ENCODE data around the gene LCOR.

Gene LCOR

DNA sequence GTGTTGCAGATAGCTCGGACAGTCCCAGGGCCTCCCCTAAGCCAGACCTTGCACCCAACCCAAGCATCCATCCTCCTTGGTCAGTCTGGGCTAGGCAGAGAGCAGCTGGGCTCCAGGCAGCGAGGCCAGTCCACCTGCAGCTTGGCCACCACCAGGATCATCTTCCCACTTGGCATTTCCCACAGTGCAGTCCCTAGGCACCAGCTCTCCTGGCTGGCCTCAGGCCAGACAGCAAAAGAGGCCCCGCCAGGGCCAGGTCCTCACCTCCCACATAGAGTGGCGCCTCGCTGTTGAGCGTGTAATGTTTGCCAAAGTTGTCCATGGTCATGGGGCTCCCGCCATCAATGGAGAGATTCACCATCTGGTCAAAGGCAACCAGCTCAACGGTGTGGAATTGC is 171.7 kb downstream of the LCOR start:
- H3K27me3 ChIP-seq (ENCODE audit: low read depth, low read length): no peaks in the 10 kb centered on the region
- H3K27ac ChIP-seq (ENCODE audit: low read length): no peak overlapping the region
- H3K4me3 ChIP-seq (ENCODE audit: low read depth in 1 of 2, low read length in 2 of 2): no peak overlapping the region
- no peaks in the 10 kb centered on the region for H3K36me3 ChIP-seq (ENCODE audit: control insufficient read depth in 1 of 2, insufficient read depth in 2 of 2, low read length in 2 of 2)
- peaks cover 0 to 9% of the 10 kb centered on the region in 2 donors for H3K9me3 ChIP-seq (ENCODE audit: control insufficient read depth in 1 of 2, low read length in 2 of 2)
- no peaks in the 10 kb centered on the region for H3K4me1 ChIP-seq (ENCODE audit: control insufficient read depth in 1 of 2, insufficient read depth in 2 of 2, low read length in 2 of 2)

GRCh38 chr10:97004591-97004990 is 172.5 kb downstream of the LCOR start:
- Histone ChIP-seq H3K36me3 (ENCODE audit: control insufficient read depth in 1 of 2, insufficient read depth in 2 of 2, low read length in 2 of 2) (no peaks in the 10 kb centered on the region), H3K4me1 (ENCODE audit: control insufficient read depth in 1 of 2, insufficient read depth in 2 of 2, low read length in 2 of 2) (no peaks in the 10 kb centered on the region), H3K27ac (ENCODE audit: low read length) (no peak overlapping the region)

DNA sequence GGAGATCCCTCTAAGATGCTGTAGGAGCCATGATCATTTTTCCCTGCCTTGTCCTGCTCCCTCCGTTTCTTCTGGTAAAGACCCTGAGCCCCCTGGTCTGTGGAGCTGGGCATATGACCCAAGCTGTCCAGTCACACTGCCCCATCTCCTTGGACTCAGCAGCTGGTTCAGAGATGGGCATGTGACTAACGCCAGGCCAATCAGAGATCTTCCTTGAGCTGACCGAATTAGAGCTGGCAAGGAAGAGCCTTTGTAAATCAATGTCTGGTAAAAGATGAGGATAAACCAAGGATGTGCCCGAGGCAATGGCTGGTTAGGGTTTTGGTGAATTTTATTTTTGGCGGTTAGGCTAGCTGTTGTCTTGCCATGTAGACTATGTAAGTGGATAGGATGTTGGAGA is 173.3 kb downstream of the LCOR start:
- Histone ChIP-seq H3K9me3 (ENCODE audit: control insufficient read depth in 1 of 2, low read length in 2 of 2) (peaks cover 0 to 9% of the 10 kb centered on the region in 2 donors), H3K27ac (ENCODE audit: low read length) (no peak overlapping the region), H3K36me3 (ENCODE audit: control insufficient read depth in 1 of 2, insufficient read depth in 2 of 2, low read length in 2 of 2) (no peaks in the 10 kb centered on the region), H3K27me3 (ENCODE audit: low read depth, low read length) (no peaks in the 10 kb centered on the region), H3K4me1 (ENCODE audit: control insufficient read depth in 1 of 2, insufficient read depth in 2 of 2, low read length in 2 of 2) (no peaks in the 10 kb centered on the region), H3K4me3 (ENCODE audit: low read depth in 1 of 2, low read length in 2 of 2) (no peak overlapping the region)

More at GRCh38 chr10:97004591-97004990, 172.5 kb downstream of the LCOR start:
- Histone ChIP-seq H3K27me3 (ENCODE audit: low read depth, low read length) (no peaks in the 10 kb centered on the region), H3K4me3 (ENCODE audit: low read depth in 1 of 2, low read length in 2 of 2) (no peak overlapping the region), H3K9me3 (ENCODE audit: control insufficient read depth in 1 of 2, low read length in 2 of 2) (peaks cover 0 to 9% of the 10 kb centered on the region in 2 donors)

DNA sequence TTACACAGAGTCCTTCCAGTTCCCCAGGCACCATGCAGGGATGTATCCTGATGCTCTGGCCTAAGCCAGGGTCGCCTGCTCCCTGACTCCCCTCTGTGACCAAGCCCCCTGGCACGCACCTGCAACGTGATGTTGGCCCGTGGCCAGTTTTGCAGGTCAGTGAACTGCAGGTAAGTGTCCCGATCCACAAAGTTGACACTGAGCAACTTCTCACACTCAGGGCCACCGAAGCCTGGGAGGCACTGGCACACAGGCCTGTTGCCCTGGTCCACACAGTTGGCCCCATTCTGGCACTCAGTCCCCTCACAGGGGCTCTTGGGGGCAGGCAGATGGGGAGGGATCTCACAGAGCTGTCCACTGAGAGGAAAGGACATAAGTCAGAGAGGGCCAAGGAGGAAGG is 174.3 kb downstream of the LCOR start:
- Histone ChIP-seq H3K9me3 (ENCODE audit: control insufficient read depth in 1 of 2, low read length in 2 of 2) (peaks cover 0 to 9% of the 10 kb centered on the region in 2 donors), H3K36me3 (ENCODE audit: control insufficient read depth in 1 of 2, insufficient read depth in 2 of 2, low read length in 2 of 2) (no peaks in the 10 kb centered on the region), H3K27ac (ENCODE audit: low read length) (no peak overlapping the region), H3K4me1 (ENCODE audit: control insufficient read depth in 1 of 2, insufficient read depth in 2 of 2, low read length in 2 of 2) (no peaks in the 10 kb centered on the region), H3K4me3 (ENCODE audit: low read depth in 1 of 2, low read length in 2 of 2) (no peak overlapping the region), H3K27me3 (ENCODE audit: low read depth, low read length) (no peaks in the 10 kb centered on the region)

DNA sequence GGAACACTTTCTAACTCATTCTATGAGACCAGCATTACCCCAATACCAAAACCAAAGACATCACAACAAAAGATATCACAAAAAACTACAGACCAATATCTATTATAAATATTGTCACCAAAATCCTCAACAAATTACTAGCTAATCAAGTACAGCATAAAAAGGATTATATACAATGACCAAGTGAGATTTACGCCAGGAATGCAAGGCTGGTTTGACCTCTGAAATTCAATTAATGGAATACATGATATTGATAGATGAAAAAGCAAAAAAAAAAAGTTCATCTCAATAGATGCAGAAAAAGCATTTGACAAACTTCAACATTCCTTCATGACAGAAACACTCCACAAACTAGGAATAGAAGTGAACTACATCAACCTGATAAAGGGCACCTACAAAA is 175.3 kb downstream of the LCOR start:
- Histone ChIP-seq H3K27me3 (ENCODE audit: low read depth, low read length) (no peaks in the 10 kb centered on the region), H3K4me1 (ENCODE audit: control insufficient read depth in 1 of 2, insufficient read depth in 2 of 2, low read length in 2 of 2) (no peaks in the 10 kb centered on the region), H3K9me3 (ENCODE audit: control insufficient read depth in 1 of 2, low read length in 2 of 2) (peaks cover 0 to 9% of the 10 kb centered on the region in 2 donors), H3K4me3 (ENCODE audit: low read depth in 1 of 2, low read length in 2 of 2) (no peak overlapping the region), H3K27ac (ENCODE audit: low read length) (no peak overlapping the region), H3K36me3 (ENCODE audit: control insufficient read depth in 1 of 2, insufficient read depth in 2 of 2, low read length in 2 of 2) (no peaks in the 10 kb centered on the region)

GRCh38 chr10:97010695-97011206 is 178.7 kb downstream of the LCOR start:
- Histone ChIP-seq H3K27ac (ENCODE audit: low read length) (no peak overlapping the region), H3K4me1 (ENCODE audit: control insufficient read depth in 1 of 2, insufficient read depth in 2 of 2, low read length in 2 of 2) (no peaks in the 10 kb centered on the region), H3K4me3 (ENCODE audit: low read depth in 1 of 2, low read length in 2 of 2) (no peak overlapping the region), H3K36me3 (ENCODE audit: control insufficient read depth in 1 of 2, insufficient read depth in 2 of 2, low read length in 2 of 2) (no peaks in the 10 kb centered on the region), H3K9me3 (ENCODE audit: control insufficient read depth in 1 of 2, low read length in 2 of 2) (peaks cover 0 to 9% of the 10 kb centered on the region in 2 donors), H3K27me3 (ENCODE audit: low read depth, low read length) (no peaks in the 10 kb centered on the region)

GRCh38 chr10:97011397-97011796 is 179.3 kb downstream of the LCOR start:
- no peak overlapping the region for H3K4me3 ChIP-seq (ENCODE audit: low read depth in 1 of 2, low read length in 2 of 2)
- no peaks in the 10 kb centered on the region for H3K36me3 ChIP-seq (ENCODE audit: control insufficient read depth in 1 of 2, insufficient read depth in 2 of 2, low read length in 2 of 2)
- H3K27ac ChIP-seq (ENCODE audit: low read length): no peak overlapping the region
- H3K4me1 ChIP-seq (ENCODE audit: control insufficient read depth in 1 of 2, insufficient read depth in 2 of 2, low read length in 2 of 2): no peaks in the 10 kb centered on the region
- peaks cover 0 to 9% of the 10 kb centered on the region in 2 donors for H3K9me3 ChIP-seq (ENCODE audit: control insufficient read depth in 1 of 2, low read length in 2 of 2)
- no peaks in the 10 kb centered on the region for H3K27me3 ChIP-seq (ENCODE audit: low read depth, low read length)

GRCh38 chr10:97012470-97012869 is 180.4 kb downstream of the LCOR start:
- no peak overlapping the region for H3K4me3 ChIP-seq (ENCODE audit: low read depth in 1 of 2, low read length in 2 of 2)
- H3K36me3 ChIP-seq (ENCODE audit: control insufficient read depth in 1 of 2, insufficient read depth in 2 of 2, low read length in 2 of 2): no peaks in the 10 kb centered on the region
- H3K4me1 ChIP-seq (ENCODE audit: control insufficient read depth in 1 of 2, insufficient read depth in 2 of 2, low read length in 2 of 2): no peaks in the 10 kb centered on the region
- peaks cover 0 to 6% of the 10 kb centered on the region in 2 donors for H3K9me3 ChIP-seq (ENCODE audit: control insufficient read depth in 1 of 2, low read length in 2 of 2)
- H3K27me3 ChIP-seq (ENCODE audit: low read depth, low read length): no peaks in the 10 kb centered on the region
- no peak overlapping the region for H3K27ac ChIP-seq (ENCODE audit: low read length)

DNA sequence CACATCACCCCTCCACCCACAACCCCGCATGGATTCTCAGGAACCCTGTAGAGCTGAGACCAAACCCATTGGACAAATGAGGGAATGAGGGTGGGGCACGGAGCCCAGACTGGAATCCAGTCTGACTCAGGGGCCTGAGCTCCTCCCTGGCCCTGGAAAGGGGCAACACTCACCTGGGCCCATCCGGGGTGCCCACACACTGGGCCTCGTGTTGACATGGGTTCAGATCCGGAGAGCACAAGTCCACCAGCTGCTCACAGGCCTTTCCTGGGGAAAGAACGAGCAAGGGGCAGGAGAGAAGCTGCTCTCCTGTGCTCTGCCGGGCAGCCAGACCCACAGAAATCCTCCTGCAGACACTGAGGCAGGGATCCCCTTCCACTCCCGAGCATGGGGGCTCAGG is 181.5 kb downstream of the LCOR start:
- Histone ChIP-seq H3K27me3 (ENCODE audit: low read depth, low read length) (no peaks in the 10 kb centered on the region), H3K4me3 (ENCODE audit: low read depth in 1 of 2, low read length in 2 of 2) (no peak overlapping the region), H3K36me3 (ENCODE audit: control insufficient read depth in 1 of 2, insufficient read depth in 2 of 2, low read length in 2 of 2) (no peaks in the 10 kb centered on the region), H3K27ac (ENCODE audit: low read length) (no peak overlapping the region), H3K9me3 (ENCODE audit: control insufficient read depth in 1 of 2, low read length in 2 of 2) (no peaks in the 10 kb centered on the region), H3K4me1 (ENCODE audit: control insufficient read depth in 1 of 2, insufficient read depth in 2 of 2, low read length in 2 of 2) (no peaks in the 10 kb centered on the region)

- H3K27ac ChIP-seq (ENCODE audit: low read length): no peak overlapping the region
- no peaks in the 10 kb centered on the region for H3K27me3 ChIP-seq (ENCODE audit: low read depth, low read length)
- no peaks in the 10 kb centered on the region for H3K4me1 ChIP-seq (ENCODE audit: control insufficient read depth in 1 of 2, insufficient read depth in 2 of 2, low read length in 2 of 2)
- no peaks in the 10 kb centered on the region for H3K36me3 ChIP-seq (ENCODE audit: control insufficient read depth in 1 of 2, insufficient read depth in 2 of 2, low read length in 2 of 2)
- H3K4me3 ChIP-seq (ENCODE audit: low read depth in 1 of 2, low read length in 2 of 2): no peak overlapping the region
- no peaks in the 10 kb centered on the region for H3K9me3 ChIP-seq (ENCODE audit: control insufficient read depth in 1 of 2, low read length in 2 of 2)
These were observed 181.9 kb downstream of the LCOR start for GRCh38 chr10:97013983-97014382.

DNA sequence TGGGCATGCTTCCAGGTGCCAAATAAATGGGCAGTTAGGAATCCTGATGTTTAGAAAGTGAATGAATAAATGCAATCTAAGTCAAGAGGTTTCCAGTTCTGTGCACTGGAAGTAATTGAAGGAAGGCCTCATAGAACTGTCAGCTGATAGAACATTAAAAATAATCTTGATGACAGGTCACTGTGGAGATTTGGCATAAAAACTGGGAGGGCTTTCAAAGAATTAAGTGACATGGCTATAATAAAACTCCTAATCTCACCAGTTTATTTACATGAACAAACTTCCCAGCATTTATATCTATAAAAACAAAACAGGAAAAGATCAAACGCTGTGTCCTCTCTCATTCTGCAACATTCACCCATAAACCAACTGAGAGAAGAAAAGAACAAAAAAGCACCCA is 183.1 kb downstream of the LCOR start:
- H3K27ac ChIP-seq (ENCODE audit: low read length): no peak overlapping the region
- peaks cover 0 to 5% of the 10 kb centered on the region in 2 donors for H3K4me1 ChIP-seq (ENCODE audit: control insufficient read depth in 1 of 2, insufficient read depth in 2 of 2, low read length in 2 of 2)
- no peaks in the 10 kb centered on the region for H3K27me3 ChIP-seq (ENCODE audit: low read depth, low read length)
- H3K36me3 ChIP-seq (ENCODE audit: control insufficient read depth in 1 of 2, insufficient read depth in 2 of 2, low read length in 2 of 2): no peaks in the 10 kb centered on the region
- H3K9me3 ChIP-seq (ENCODE audit: control insufficient read depth in 1 of 2, low read length in 2 of 2): no peaks in the 10 kb centered on the region
- H3K4me3 ChIP-seq (ENCODE audit: low read depth in 1 of 2, low read length in 2 of 2): no peak overlapping the region

DNA sequence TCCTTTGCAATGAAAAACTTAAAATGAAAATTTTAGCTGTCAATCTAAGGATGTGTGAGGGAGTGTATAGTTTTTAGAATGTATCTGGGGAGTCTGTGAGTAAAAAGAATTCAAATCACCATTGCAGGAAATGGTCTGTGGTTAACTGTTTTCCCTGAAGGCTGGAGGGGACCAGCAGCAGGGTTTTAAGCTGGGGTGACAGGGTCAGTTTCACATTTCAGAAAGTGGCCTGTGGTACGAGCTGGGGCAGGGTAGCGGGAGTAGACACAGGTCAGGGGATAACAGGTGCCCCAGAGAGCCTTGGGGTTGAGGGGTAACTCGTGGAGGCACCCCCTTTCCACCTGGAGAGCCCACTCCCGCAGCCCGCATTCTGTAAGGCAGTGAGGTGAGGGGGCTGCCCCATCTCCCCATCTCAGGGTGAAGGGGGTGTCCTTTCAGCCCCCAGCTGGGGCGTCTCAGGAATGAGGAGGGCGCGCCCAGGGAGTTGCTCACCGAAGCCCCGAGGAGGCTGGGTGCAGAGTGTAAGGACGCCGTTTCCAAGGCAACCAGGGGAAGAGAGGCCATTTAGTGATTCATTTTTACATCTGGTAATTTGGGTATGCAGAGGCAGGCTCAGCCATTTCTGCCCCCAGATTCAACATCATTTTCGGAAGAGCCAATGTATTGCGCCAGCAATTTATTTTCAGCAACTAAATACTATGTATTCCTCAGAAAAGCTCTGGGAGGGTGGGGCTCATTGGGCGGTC is 184.8 kb downstream of the LCOR start:
- Histone ChIP-seq H3K4me3 (ENCODE audit: low read depth in 1 of 2, low read length in 2 of 2) (no peak overlapping the region), H3K27ac (ENCODE audit: low read length) (no peak overlapping the region), H3K4me1 (ENCODE audit: control insufficient read depth in 1 of 2, insufficient read depth in 2 of 2, low read length in 2 of 2) (peaks cover 4 to 20% of the 10 kb centered on the region in 2 donors), H3K9me3 (ENCODE audit: control insufficient read depth in 1 of 2, low read length in 2 of 2) (no peaks in the 10 kb centered on the region), H3K36me3 (ENCODE audit: control insufficient read depth in 1 of 2, insufficient read depth in 2 of 2, low read length in 2 of 2) (no peaks in the 10 kb centered on the region), H3K27me3 (ENCODE audit: low read depth, low read length) (no peaks in the 10 kb centered on the region)

Measured in muscle layer of duodenum (tissue), 2 donors.